Ascending aorta (tissue), 2 donors: Measurements from ENCODE around the gene SNCB. TPM values are rescaled to one million over a fixed set of nuclear protein-coding genes. Genes with fewer than 3 reads are reported as not detected.

Experiments
- DNase-seq, 2 donors: peaks; one replicate each; pipeline ENCODE4 v3.0.0-alpha.2; 2019; ENCODE audit warnings: low spot score in 2 of 2
- H3K27ac ChIP-seq, 2 donors: fragments of 200-600 bp; sonication (generic); one replicate each; pipeline ENCODE4 v1.5.1; 2016 to 2017; ENCODE audit warnings: mild to moderate bottlenecking in 1 of 2
- H3K27me3 ChIP-seq: fragments of 200-600 bp; sonication (generic); one replicate; pipeline ENCODE4 v1.5.1; 2017
- H3K36me3 ChIP-seq, 2 donors: fragments of 200-600 bp; sonication (generic); one replicate each; pipeline ENCODE4 v1.5.1; 2016
- H3K4me1 ChIP-seq, 2 donors: fragments of 200-600 bp; sonication (generic); one replicate each; pipeline ENCODE4 v1.5.1; 2016 to 2017; ENCODE audit warnings: mild to moderate bottlenecking in 1 of 2
- H3K4me3 ChIP-seq, 2 donors: fragments of 200-600 bp; sonication (generic); one replicate each; pipeline ENCODE4 v1.5.1; 2016 to 2017; ENCODE audit warnings: mild to moderate bottlenecking in 1 of 2
- H3K9me3 ChIP-seq, 2 donors: fragments of 200-600 bp; sonication (generic); one replicate each; pipeline ENCODE4 v1.5.1; 2016
- CTCF ChIP-seq, 3 experiments: fragments of 200-600 bp in 2 of 3; fragments of 450-650 bp in 1 of 3; sonication (generic) in 2 of 3; IDR thresholded peaks; one replicate each; pipeline ENCODE4 v1.5.1; 2016 to 2019; ENCODE audit warnings: antibody characterized with exemption in 3 of 3, mild to moderate bottlenecking in 1 of 3, moderate library complexity in 1 of 3
- intact Hi-C: fragments of 100-400 bp; cut with DNase I; formaldehyde crosslinking; loops from one replicate; pipeline ENCODE4 v1.15.1; 2023
- total RNA-seq: library from RNA; depleted of rRNA; stranded (reverse); fragments of >200 nt; gene quantifications from one replicate; pipeline ENCODE4 v1.1.0, GENCODE V29; 2016

SNCB gene
- total RNA-seq, 1 donor from 2014 or later: not detected

- Histone ChIP-seq H3K27me3 (no peaks in the 10 kb centered on the region), H3K27ac (no peak overlapping the region), H3K9me3 (no peaks in the 10 kb centered on the region), H3K4me3 (no peak overlapping the region), H3K36me3 (peaks cover 4 to 20% of the 10 kb centered on the region in 2 donors), H3K4me1 (no peaks in the 10 kb centered on the region)
- no peak for DNase-seq
- intact Hi-C loops: loop anchor here (10.0 kb wide), 1 partner anchor 455 kb away; no protein-coding TSS in a partner anchor
- no peak for TF ChIP-seq CTCF (IDR thresholded peaks at IDR 0.05)
Observed at GRCh38 chr5:176659860-176660461, 29.6 kb upstream of the SNCB start.

- intact Hi-C loops: loop anchor here (10.0 kb wide), 1 partner anchor 455 kb away; no protein-coding TSS in a partner anchor
- Histone ChIP-seq H3K27me3 (no peaks in the 10 kb centered on the region), H3K4me3 (no peak overlapping the region), H3K27ac (no peak overlapping the region), H3K9me3 (no peaks in the 10 kb centered on the region), H3K36me3 (peaks cover 9 to 25% of the 10 kb centered on the region in 2 donors), H3K4me1 (no peaks in the 10 kb centered on the region)
- no peak for DNase-seq
- no peak for TF ChIP-seq CTCF (IDR thresholded peaks at IDR 0.05)
Observed at GRCh38 chr5:176659512-176659839, 29.1 kb upstream of the SNCB start.

GRCh38 chr5:176658817-176659511, 28.6 kb upstream of the SNCB start:
- Histone ChIP-seq H3K4me1 (no peaks in the 10 kb centered on the region), H3K27me3 (no peaks in the 10 kb centered on the region), H3K9me3 (no peaks in the 10 kb centered on the region), H3K36me3 (peaks cover 10 to 30% of the 10 kb centered on the region in 2 donors), H3K4me3 (no peak overlapping the region), H3K27ac (no peak overlapping the region)
- DNase-seq: no peak
- intact Hi-C loops: loop anchor here (10.0 kb wide), 1 partner anchor 456 kb away; no protein-coding TSS in a partner anchor
- no peak for TF ChIP-seq CTCF (IDR thresholded peaks at IDR 0.05)

- DNase-seq: peak in 1 of 2 donors; percentile 86
- no peak overlapping the region for H3K27ac ChIP-seq
Observed at GRCh38 chr5:176658007-176658599, 27.8 kb upstream of the SNCB start.

More at GRCh38 chr5:176658007-176658599, 27.8 kb upstream of the SNCB start:
- H3K36me3 ChIP-seq: peaks cover 18 to 39% of the 10 kb centered on the region in 2 donors
- H3K27me3 ChIP-seq: no peaks in the 10 kb centered on the region
- no peaks in the 10 kb centered on the region for H3K4me1 ChIP-seq
- no peaks in the 10 kb centered on the region for H3K9me3 ChIP-seq
- peak; percentile 47 to 89 (median 75) for TF ChIP-seq CTCF (IDR thresholded peaks at IDR 0.05)
- H3K4me3 ChIP-seq: no peak overlapping the region
- intact Hi-C loops: loop anchor here (10.0 kb wide), 1 partner anchor 457 kb away; no protein-coding TSS in a partner anchor
